ENCODE results near the gene CEBPA.

DNA sequence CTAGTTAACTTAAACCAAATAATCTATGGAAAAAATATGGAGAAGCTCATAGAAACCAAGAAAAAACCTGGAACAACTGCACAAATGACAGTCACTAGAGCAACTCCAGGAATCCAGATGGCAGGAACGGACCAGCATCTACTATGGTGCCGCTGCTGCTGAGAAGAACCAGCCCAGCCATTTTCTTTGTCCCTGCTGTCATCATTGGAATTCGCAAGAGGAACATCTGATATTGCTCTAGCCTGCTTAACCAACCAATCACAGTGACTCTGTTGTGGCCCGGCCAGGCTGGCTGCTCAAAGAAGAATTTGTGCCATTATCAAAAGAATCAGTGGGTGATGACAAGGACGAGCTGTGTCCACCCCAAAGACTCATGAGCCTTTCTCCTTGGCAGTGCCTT, 33.1 kb upstream of the CEBPA start:
- TF ChIP-seq POLR2A (IDR thresholded peaks at IDR 0.05) = no peak
- TF ChIP-seq, protein P1, sequence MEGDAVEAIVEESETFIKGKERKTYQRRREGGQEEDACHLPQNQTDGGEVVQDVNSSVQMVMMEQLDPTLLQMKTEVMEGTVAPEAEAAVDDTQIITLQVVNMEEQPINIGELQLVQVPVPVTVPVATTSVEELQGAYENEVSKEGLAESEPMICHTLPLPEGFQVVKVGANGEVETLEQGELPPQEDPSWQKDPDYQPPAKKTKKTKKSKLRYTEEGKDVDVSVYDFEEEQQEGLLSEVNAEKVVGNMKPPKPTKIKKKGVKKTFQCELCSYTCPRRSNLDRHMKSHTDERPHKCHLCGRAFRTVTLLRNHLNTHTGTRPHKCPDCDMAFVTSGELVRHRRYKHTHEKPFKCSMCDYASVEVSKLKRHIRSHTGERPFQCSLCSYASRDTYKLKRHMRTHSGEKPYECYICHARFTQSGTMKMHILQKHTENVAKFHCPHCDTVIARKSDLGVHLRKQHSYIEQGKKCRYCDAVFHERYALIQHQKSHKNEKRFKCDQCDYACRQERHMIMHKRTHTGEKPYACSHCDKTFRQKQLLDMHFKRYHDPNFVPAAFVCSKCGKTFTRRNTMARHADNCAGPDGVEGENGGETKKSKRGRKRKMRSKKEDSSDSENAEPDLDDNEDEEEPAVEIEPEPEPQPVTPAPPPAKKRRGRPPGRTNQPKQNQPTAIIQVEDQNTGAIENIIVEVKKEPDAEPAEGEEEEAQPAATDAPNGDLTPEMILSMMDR (IDR thresholded peaks at IDR 0.05) = no peak
